ENCODE data around the gene MTG1.

Gene MTG1

DNA sequence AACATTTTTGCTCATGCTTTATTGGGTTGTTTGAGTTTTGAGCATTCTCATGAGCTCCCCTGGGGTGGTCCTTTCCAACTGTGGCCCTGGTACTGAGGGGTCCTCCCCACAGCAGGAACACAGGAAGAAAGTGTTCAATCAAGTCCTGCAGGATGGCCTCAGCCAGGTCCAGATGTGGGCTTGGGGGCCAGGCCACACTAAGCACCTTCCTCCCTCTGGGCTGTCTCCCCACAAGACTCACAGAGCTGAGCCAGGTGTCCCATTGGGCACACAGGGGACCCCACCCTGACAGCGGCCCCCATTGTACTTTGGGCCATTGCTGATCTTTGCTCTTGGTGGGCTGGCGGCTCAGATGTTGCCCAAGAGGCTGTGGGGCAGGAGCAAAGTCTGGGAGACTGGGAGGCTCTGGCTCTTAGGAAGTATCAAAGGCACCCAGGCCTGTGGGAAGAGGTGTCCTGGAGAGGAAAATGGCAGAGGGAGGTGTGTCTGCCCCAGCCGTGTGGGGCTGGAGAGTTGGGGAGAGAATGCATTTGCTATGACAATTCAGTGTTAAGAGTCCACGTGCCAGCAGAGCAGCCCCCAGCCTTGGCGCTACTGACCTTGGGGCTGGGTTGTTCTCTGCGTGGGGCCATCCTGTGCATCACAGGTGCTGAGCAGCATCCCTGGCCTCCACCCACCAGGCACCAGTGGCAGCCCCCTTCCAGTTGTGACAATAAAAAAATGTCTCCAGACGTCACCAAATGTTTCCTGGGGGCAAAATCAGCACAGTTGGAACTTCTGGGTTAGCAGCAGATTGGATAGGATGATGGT, 77.5 kb downstream of the MTG1 start:
- DNase-seq, result no peak

Measured in SIG-M5 (cell line).